ENCODE results near the gene DHRS7C.

The DHRS7C gene

GRCh38 chr17:9809409-9809808, 18.0 kb upstream of the DHRS7C start:
- Histone ChIP-seq H3K4me1 (ENCODE audit: control insufficient read depth, insufficient read depth, low read length, unreplicated experiment) (no peaks in the 10 kb centered on the region), H2AFZ (ENCODE audit: low read length, unreplicated experiment) (no peak overlapping the region), H3K27ac (ENCODE audit: low read depth, low read length) (no peak overlapping the region), H3K27me3 (ENCODE audit: insufficient read depth, low read length) (no peaks in the 10 kb centered on the region), H3K4me3 (ENCODE audit: low read depth, low read length) (no peak overlapping the region), H3K36me3 (ENCODE audit: insufficient read depth, low read length) (no peaks in the 10 kb centered on the region), H3K79me2 (ENCODE audit: control insufficient read depth, insufficient read depth, low read length, unreplicated experiment) (no peaks in the 10 kb centered on the region)

DNA sequence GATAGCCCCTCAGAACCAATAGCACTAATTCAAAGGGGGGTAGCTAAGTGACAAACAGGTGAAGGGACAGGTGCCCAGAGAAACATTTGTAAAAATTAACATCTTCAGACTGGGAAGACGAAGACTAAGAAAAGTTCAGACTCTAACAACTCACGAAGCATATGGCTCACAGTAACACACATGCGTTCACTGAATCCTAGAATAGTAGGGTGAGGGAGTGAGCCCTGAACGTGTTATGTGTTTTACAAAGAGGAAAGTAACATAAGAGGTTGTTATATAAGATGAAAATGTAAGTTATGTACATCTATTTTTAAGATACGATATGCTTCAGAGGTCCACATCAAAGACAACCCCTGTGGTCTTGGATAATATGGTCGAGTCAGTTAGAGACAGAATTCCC, 15.3 kb upstream of the DHRS7C start:
- H3K4me3 ChIP-seq (ENCODE audit: low read depth, low read length), result no peak overlapping the region
- H2AFZ ChIP-seq (ENCODE audit: low read length, unreplicated experiment), result no peak overlapping the region
- no peaks in the 10 kb centered on the region for H3K79me2 ChIP-seq (ENCODE audit: control insufficient read depth, insufficient read depth, low read length, unreplicated experiment)
- no peaks in the 10 kb centered on the region for H3K4me1 ChIP-seq (ENCODE audit: control insufficient read depth, insufficient read depth, low read length, unreplicated experiment)
- no peaks in the 10 kb centered on the region for H3K36me3 ChIP-seq (ENCODE audit: insufficient read depth, low read length)
- no peaks in the 10 kb centered on the region for H3K27me3 ChIP-seq (ENCODE audit: insufficient read depth, low read length)
- no peak overlapping the region for H3K27ac ChIP-seq (ENCODE audit: low read depth, low read length)

- Histone ChIP-seq H3K4me3 (ENCODE audit: low read depth, low read length) (no peak overlapping the region), H3K36me3 (ENCODE audit: insufficient read depth, low read length) (no peaks in the 10 kb centered on the region), H2AFZ (ENCODE audit: low read length, unreplicated experiment) (no peak overlapping the region), H3K4me1 (ENCODE audit: control insufficient read depth, insufficient read depth, low read length, unreplicated experiment) (no peaks in the 10 kb centered on the region), H3K27me3 (ENCODE audit: insufficient read depth, low read length) (no peaks in the 10 kb centered on the region), H3K79me2 (ENCODE audit: control insufficient read depth, insufficient read depth, low read length, unreplicated experiment) (no peaks in the 10 kb centered on the region), H3K27ac (ENCODE audit: low read depth, low read length) (no peak overlapping the region)
Measured at GRCh38 chr17:9805769-9806168, 14.4 kb upstream of the DHRS7C start.

- Histone ChIP-seq H3K79me2 (ENCODE audit: control insufficient read depth, insufficient read depth, low read length, unreplicated experiment) (no peaks in the 10 kb centered on the region), H3K27me3 (ENCODE audit: insufficient read depth, low read length) (no peaks in the 10 kb centered on the region), H3K4me3 (ENCODE audit: low read depth, low read length) (no peak overlapping the region), H3K27ac (ENCODE audit: low read depth, low read length) (no peak overlapping the region), H2AFZ (ENCODE audit: low read length, unreplicated experiment) (no peak overlapping the region), H3K4me1 (ENCODE audit: control insufficient read depth, insufficient read depth, low read length, unreplicated experiment) (no peaks in the 10 kb centered on the region), H3K36me3 (ENCODE audit: insufficient read depth, low read length) (no peaks in the 10 kb centered on the region)
Measured at GRCh38 chr17:9802697-9803096, 11.3 kb upstream of the DHRS7C start.

- Histone ChIP-seq H3K79me2 (ENCODE audit: control insufficient read depth, insufficient read depth, low read length, unreplicated experiment) (no peaks in the 10 kb centered on the region), H2AFZ (ENCODE audit: low read length, unreplicated experiment) (no peak overlapping the region), H3K27me3 (ENCODE audit: insufficient read depth, low read length) (no peaks in the 10 kb centered on the region), H3K4me1 (ENCODE audit: control insufficient read depth, insufficient read depth, low read length, unreplicated experiment) (no peaks in the 10 kb centered on the region), H3K27ac (ENCODE audit: low read depth, low read length) (no peak overlapping the region), H3K4me3 (ENCODE audit: low read depth, low read length) (no peak overlapping the region), H3K36me3 (ENCODE audit: insufficient read depth, low read length) (no peaks in the 10 kb centered on the region)
Measured at GRCh38 chr17:9802294-9802693, 10.9 kb upstream of the DHRS7C start.

DNA sequence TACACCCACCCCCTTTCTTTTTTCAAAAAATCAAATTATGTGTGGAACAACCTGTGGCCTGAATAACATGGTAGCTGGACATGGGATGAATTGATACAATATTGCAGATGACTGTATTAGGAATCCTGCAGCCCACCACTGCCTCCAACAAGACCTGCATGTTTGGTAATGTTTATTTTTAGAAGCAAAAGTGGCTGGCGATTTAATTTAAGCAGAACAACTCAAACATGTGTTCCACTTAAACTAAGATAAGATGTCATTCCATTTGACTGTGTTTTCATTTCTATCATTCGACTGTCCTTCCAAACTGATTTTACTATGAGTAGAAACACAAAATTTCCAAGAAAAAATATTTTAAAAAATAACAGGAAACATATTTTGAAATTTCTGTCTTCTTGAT, 10.1 kb upstream of the DHRS7C start:
- Histone ChIP-seq H3K27ac (ENCODE audit: low read depth, low read length) (no peak overlapping the region), H3K79me2 (ENCODE audit: control insufficient read depth, insufficient read depth, low read length, unreplicated experiment) (no peaks in the 10 kb centered on the region), H3K4me1 (ENCODE audit: control insufficient read depth, insufficient read depth, low read length, unreplicated experiment) (no peaks in the 10 kb centered on the region), H3K4me3 (ENCODE audit: low read depth, low read length) (no peak overlapping the region), H3K36me3 (ENCODE audit: insufficient read depth, low read length) (no peaks in the 10 kb centered on the region), H2AFZ (ENCODE audit: low read length, unreplicated experiment) (no peak overlapping the region), H3K27me3 (ENCODE audit: insufficient read depth, low read length) (no peaks in the 10 kb centered on the region)

GRCh38 chr17:9798724-9799123, 7.3 kb upstream of the DHRS7C start:
- no peak overlapping the region for H3K27ac ChIP-seq (ENCODE audit: low read depth, low read length)
- no peaks in the 10 kb centered on the region for H3K4me1 ChIP-seq (ENCODE audit: control insufficient read depth, insufficient read depth, low read length, unreplicated experiment)

GRCh38 chr17:9798008-9798407, 6.6 kb upstream of the DHRS7C start:
- Histone ChIP-seq H3K4me1 (ENCODE audit: control insufficient read depth, insufficient read depth, low read length, unreplicated experiment) (no peaks in the 10 kb centered on the region), H3K4me3 (ENCODE audit: low read depth, low read length) (no peak overlapping the region), H3K36me3 (ENCODE audit: insufficient read depth, low read length) (no peaks in the 10 kb centered on the region), H2AFZ (ENCODE audit: low read length, unreplicated experiment) (no peak overlapping the region), H3K79me2 (ENCODE audit: control insufficient read depth, insufficient read depth, low read length, unreplicated experiment) (no peaks in the 10 kb centered on the region), H3K27ac (ENCODE audit: low read depth, low read length) (no peak overlapping the region), H3K27me3 (ENCODE audit: insufficient read depth, low read length) (no peaks in the 10 kb centered on the region)

More at GRCh38 chr17:9798724-9799123, 7.3 kb upstream of the DHRS7C start:
- Histone ChIP-seq H3K4me3 (ENCODE audit: low read depth, low read length) (no peak overlapping the region), H3K27me3 (ENCODE audit: insufficient read depth, low read length) (no peaks in the 10 kb centered on the region), H2AFZ (ENCODE audit: low read length, unreplicated experiment) (no peak overlapping the region), H3K36me3 (ENCODE audit: insufficient read depth, low read length) (no peaks in the 10 kb centered on the region), H3K79me2 (ENCODE audit: control insufficient read depth, insufficient read depth, low read length, unreplicated experiment) (no peaks in the 10 kb centered on the region)

GRCh38 chr17:9792181-9792840, 919 bp upstream of the DHRS7C start:
- Histone ChIP-seq H3K79me2 (ENCODE audit: control insufficient read depth, insufficient read depth, low read length, unreplicated experiment) (no peaks in the 10 kb centered on the region), H3K4me1 (ENCODE audit: control insufficient read depth, insufficient read depth, low read length, unreplicated experiment) (no peaks in the 10 kb centered on the region), H3K4me3 (ENCODE audit: low read depth, low read length) (no peak overlapping the region), H3K36me3 (ENCODE audit: insufficient read depth, low read length) (no peaks in the 10 kb centered on the region), H3K27ac (ENCODE audit: low read depth, low read length) (no peak overlapping the region), H2AFZ (ENCODE audit: low read length, unreplicated experiment) (no peak overlapping the region), H3K27me3 (ENCODE audit: insufficient read depth, low read length) (no peaks in the 10 kb centered on the region)

GRCh38 chr17:9790316-9790715, 1.1 kb downstream of the DHRS7C start:
- H3K79me2 ChIP-seq (ENCODE audit: control insufficient read depth, insufficient read depth, low read length, unreplicated experiment), result no peaks in the 10 kb centered on the region
- no peaks in the 10 kb centered on the region for H3K27me3 ChIP-seq (ENCODE audit: insufficient read depth, low read length)
- H3K36me3 ChIP-seq (ENCODE audit: insufficient read depth, low read length), result no peaks in the 10 kb centered on the region
- H2AFZ ChIP-seq (ENCODE audit: low read length, unreplicated experiment), result no peak overlapping the region
- no peak overlapping the region for H3K27ac ChIP-seq (ENCODE audit: low read depth, low read length)
- H3K4me3 ChIP-seq (ENCODE audit: low read depth, low read length), result no peak overlapping the region
- H3K4me1 ChIP-seq (ENCODE audit: control insufficient read depth, insufficient read depth, low read length, unreplicated experiment), result no peaks in the 10 kb centered on the region

- Histone ChIP-seq H3K4me1 (ENCODE audit: control insufficient read depth, insufficient read depth, low read length, unreplicated experiment) (no peaks in the 10 kb centered on the region), H3K27ac (ENCODE audit: low read depth, low read length) (no peak overlapping the region), H3K36me3 (ENCODE audit: insufficient read depth, low read length) (no peaks in the 10 kb centered on the region), H2AFZ (ENCODE audit: low read length, unreplicated experiment) (no peak overlapping the region), H3K27me3 (ENCODE audit: insufficient read depth, low read length) (no peaks in the 10 kb centered on the region), H3K4me3 (ENCODE audit: low read depth, low read length) (no peak overlapping the region), H3K79me2 (ENCODE audit: control insufficient read depth, insufficient read depth, low read length, unreplicated experiment) (no peaks in the 10 kb centered on the region)
Measured at GRCh38 chr17:9788601-9789000, 2.8 kb downstream of the DHRS7C start.

Measured in ACC112 (cell line).